NCI-H748 treated with DMSO at 0.1 percent for 48 hours (cell line): ENCODE measurements around the gene EEF1AKMT4.

ENCODE experiments used
- DNase-seq: peaks from one replicate; lab custom pipeline; 2025; lab: John Stamatoyannopoulos, UW

EEF1AKMT4 gene

DNA sequence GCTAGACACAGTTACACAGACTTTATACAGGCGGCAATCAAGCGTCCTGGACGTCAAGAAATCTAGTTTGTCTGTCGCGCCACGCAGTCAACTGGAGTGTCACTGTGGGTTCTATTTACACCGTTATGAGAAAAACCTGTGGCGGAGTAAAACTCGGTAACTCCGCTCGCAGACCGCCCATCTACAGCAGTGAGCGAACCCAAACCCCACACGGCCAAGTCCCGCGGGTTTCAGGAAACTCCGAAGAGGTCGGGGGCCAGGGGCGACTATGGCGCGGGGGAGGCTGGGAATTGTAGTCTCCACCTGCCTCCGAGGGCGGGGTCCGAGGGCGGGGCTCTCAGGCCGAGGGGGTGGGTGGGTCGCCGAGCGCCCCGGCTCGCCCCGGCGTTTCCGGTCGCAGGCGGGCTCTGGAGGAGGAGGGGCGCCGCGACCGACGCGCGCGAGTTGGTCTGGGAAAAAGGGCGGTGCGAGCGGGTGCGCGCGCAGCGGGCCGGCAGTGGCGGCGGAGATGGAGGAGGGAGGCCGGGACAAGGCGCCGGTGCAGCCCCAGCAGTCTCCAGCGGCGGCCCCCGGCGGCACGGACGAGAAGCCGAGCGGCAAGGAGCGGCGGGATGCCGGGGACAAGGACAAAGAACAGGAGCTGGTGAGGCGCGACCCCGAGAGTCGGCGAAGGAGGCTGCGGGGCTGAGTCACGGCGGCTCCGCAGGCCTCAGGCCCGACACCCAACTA lies 49.5 kb downstream of the EEF1AKMT4 start, which contains the start of gene PSMD2:
PSMD2 (plus strand) TSS at position 483 of the 729 bp plus-strand sequence; CDS start at position 509, 26 bp downstream.
- DNase-seq, result peak; percentile 79

DNA sequence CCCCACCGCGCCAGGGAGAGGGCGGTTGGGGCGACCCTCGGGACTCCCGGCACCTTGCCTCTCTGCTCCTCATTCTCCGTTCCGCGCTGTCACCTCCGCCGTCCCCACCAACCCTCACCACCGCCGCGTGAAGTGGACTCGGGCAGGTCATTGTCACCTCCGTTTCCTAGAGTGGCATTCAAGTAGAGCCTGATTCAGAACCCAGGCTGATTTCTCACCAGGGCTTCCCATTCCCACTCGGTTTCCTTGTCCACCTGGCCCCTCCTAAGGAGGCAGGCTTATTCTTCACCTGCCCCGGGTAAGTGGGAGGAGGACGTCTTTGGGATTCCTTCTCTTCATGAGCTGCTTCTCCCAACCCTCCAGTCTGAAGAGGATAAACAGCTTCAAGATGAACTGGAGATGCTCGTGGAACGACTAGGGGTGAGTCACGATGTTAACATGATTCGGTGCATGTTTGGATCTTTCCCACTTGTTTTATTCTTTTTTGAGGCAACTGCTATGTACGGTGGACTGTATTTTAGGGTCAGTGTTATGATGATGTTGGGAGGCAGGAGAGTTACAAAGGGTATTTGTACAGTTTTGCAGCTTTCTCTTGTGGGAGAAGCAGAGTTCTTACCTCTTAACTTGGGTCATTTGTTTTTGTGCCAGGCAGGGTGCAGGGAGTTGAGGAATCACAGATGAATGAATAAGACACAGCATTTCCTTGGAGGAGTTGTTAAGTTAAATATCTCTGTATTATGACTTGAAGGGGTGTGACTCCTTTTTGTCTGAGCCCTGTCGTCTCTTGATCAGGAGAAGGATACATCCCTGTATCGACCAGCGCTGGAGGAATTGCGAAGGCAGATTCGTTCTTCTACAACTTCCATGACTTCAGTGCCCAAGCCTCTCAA lies 50.3 kb downstream of the EEF1AKMT4 start:
- peak; percentile 13 for DNase-seq

DNA sequence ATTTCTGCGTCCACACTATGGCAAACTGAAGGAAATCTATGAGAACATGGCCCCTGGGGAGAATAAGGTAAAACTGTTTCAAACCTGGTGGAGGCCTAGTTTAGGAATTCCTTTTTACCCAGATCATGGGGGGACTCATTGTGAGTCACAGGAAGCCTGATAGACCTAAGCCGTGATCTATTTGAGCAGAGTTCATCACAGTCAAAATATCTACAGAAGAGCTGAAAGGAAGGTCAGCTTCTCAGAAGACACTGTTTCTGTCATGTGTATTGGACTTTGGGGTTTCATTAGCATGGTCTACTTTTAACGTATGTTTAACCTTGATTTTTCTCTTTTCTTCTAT lies 50.9 kb downstream of the EEF1AKMT4 start:
- no peak for DNase-seq

DNA sequence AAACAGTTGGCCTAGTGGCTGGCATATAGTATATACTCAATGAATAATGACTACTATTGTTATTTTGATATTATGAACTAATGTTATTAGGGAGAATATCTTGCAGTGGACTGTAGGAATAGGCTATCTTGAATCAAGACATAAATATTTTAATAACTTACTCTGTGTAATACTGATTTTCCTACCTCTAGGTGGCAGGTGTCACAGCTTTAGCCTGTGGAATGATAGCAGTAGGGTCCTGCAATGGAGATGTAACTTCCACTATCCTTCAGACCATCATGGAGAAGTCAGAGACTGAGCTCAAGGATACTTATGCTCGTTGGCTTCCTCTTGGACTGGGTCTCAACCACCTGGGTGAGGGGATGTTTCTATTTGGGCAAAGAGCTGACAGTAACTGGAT lies 56.1 kb downstream of the EEF1AKMT4 start:
- no peak for DNase-seq

DNA sequence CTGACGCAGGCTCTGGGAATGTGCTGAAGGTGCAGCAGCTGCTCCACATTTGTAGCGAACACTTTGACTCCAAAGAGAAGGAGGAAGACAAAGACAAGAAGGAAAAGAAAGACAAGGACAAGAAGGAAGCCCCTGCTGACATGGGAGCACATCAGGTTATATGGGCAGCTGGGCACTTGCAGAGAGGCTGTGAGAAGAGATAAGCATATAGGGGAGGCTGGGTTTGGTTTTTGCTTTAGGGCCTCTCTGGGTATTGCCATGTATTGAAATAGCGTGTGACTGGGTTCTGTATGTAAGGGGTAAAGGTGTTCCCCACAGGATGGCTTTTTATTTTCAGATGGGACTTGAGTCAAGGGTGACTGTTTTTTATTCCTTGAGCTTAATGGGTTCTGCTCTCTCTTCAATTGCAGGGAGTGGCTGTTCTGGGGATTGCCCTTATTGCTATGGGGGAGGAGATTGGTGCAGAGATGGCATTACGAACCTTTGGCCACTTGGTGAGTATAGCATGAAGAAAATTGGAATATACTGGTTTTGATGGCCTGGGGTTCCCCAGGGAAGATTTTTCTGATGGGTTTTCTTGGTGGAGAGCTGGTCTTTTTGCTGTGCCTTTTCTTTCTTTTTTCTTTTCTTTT lies 57.0 kb downstream of the EEF1AKMT4 start:
- DNase-seq, result no peak

DNA sequence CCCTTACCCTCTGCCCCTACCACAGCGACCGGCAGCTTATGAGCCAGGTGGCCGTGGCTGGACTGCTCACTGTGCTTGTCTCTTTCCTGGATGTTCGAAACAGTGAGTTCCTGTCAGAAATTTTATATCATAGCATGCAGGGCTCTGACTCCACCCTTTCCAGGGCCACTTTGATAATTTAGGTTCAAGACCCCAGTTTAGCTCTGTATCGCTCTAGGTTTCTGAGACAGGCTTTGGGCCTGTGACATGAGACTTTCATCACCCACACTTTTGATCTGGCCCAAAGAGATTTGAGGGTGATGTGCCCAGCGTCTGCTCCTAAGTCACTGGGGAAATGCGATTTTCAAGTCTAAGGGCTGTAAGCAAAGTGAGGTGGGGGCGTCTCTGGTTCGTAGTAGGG lies 58.4 kb downstream of the EEF1AKMT4 start:
- DNase-seq, result no peak
